Hepatocyte (in vitro differentiated cells): ENCODE results near the gene KDM2A. TPM values are rescaled to one million over a fixed set of nuclear protein-coding genes. Genes with fewer than 3 reads are reported as not detected.
A peak's percentile ranks its signal among the peaks of the same experiment; 100 is the strongest.
"Not testable (repeated sequence)": the region's sequence is repeated elsewhere in the genome, so short reads cannot be mapped to it uniquely, and the experiment has no call there.

Experiments used
- DNase-seq: peaks from one replicate; pipeline ENCODE4 v3.0.0-alpha.2; 2016; ENCODE audit warnings: low spot score
- H2AFZ ChIP-seq: fragments of 200-600 bp; sonication (generic); 2 replicates; pipeline ENCODE4 v1.6.0; 2016; ENCODE audit warnings: antibody characterized with exemption, mild to moderate bottlenecking
- H3K27ac ChIP-seq: fragments of 200-600 bp; sonication (generic); 2 replicates; pipeline ENCODE4 v1.5.1; 2016; ENCODE audit warnings: mild to moderate bottlenecking
- H3K27me3 ChIP-seq: fragments of 200-600 bp; sonication (generic); 2 replicates; pipeline ENCODE4 v1.6.1; 2016
- H3K36me3 ChIP-seq: fragments of 200-600 bp; sonication (generic); replicated peaks from 2 replicates; pipeline ENCODE4 v1.5.1; 2016; ENCODE audit warnings: low read depth; ENCODE audit not compliant: insufficient read depth
- H3K4me1 ChIP-seq: fragments of 200-600 bp; sonication (generic); 2 replicates; pipeline ENCODE4 v1.5.1; 2016; ENCODE audit warnings: mild to moderate bottlenecking, moderate library complexity; ENCODE audit not compliant: insufficient read depth
- H3K4me2 ChIP-seq: fragments of 200-600 bp; sonication (generic); 2 replicates; pipeline ENCODE4 v1.6.0; 2016
- H3K4me3 ChIP-seq: fragments of 200-600 bp; sonication (generic); 2 replicates; pipeline ENCODE4 v1.5.1; 2016; ENCODE audit warnings: mild to moderate bottlenecking
- H3K79me2 ChIP-seq: fragments of 200-600 bp; sonication (generic); 2 replicates; pipeline ENCODE4 v1.6.0; 2017; ENCODE audit warnings: mild to moderate bottlenecking
- H3K9me2 ChIP-seq: fragments of 200-600 bp; sonication (generic); replicated peaks from 2 replicates; pipeline ENCODE4 v1.6.0; 2017; ENCODE audit warnings: mild to moderate bottlenecking; ENCODE audit not compliant: insufficient read depth
- H3K9me3 ChIP-seq: fragments of 200-600 bp; sonication (generic); 2 replicates; pipeline ENCODE4 v1.5.1; 2016; ENCODE audit warnings: low read depth, mild to moderate bottlenecking
- H4K20me1 ChIP-seq: fragments of 200-600 bp; sonication (generic); 2 replicates; pipeline ENCODE4 v1.6.0; 2016; ENCODE audit warnings: mild to moderate bottlenecking; ENCODE audit not compliant: insufficient read depth, poor library complexity, severe bottlenecking
- EZH2 ChIP-seq: fragments of 200-600 bp; sonication (generic); IDR thresholded peaks from 2 replicates; pipeline ENCODE4 v1.6.1; 2016; ENCODE audit warnings: antibody characterized with exemption, mild to moderate bottlenecking, borderline replicate concordance
- EZH2phosphoT487 ChIP-seq: fragments of 200-600 bp; sonication (generic); IDR thresholded peaks from one replicate; pipeline ENCODE4 v1.6.1; 2018; ENCODE audit warnings: antibody characterized with exemption, mild to moderate bottlenecking, low read depth, moderate library complexity; ENCODE audit not compliant: unreplicated experiment, severe bottlenecking
- WGBS: methylation state at CpG from one replicate; pipeline ENCODE4 v1.1.6; 2016; ENCODE audit warnings: low lambda C conversion rate; ENCODE audit errors: missing lambda C conversion rate; 5-methylcytosine and 5-hydroxymethylcytosine counted together
- polyA plus RNA-seq: library from polyadenylated mRNA; unstranded; fragments of >200 nt; fragmentation: Nextera tagmentation; extraction: Ambion mirVana; gene quantifications from 2 replicates; pipeline ENCODE4 v1.2.1, GENCODE V29; 2016
- total RNA-seq: library from RNA; depleted of rRNA; stranded (reverse); fragments of >200 nt; gene quantifications from 2 replicates; pipeline ENCODE4 v1.2.3, GENCODE V29; 2014
- TF ChIP-seq, protein P1 (sequence below): fragments of 200-600 bp; sonication (generic); IDR thresholded peaks from 2 replicates; pipeline ENCODE4 v1.5.1; 2016; ENCODE audit warnings: antibody characterized with exemption, mild to moderate bottlenecking; ENCODE audit not compliant: poor library complexity

KDM2A gene
- total and polyA plus RNA-seq, 2 experiments from 2014 or later, result 18.7 to 51.2 TPM

DNA sequence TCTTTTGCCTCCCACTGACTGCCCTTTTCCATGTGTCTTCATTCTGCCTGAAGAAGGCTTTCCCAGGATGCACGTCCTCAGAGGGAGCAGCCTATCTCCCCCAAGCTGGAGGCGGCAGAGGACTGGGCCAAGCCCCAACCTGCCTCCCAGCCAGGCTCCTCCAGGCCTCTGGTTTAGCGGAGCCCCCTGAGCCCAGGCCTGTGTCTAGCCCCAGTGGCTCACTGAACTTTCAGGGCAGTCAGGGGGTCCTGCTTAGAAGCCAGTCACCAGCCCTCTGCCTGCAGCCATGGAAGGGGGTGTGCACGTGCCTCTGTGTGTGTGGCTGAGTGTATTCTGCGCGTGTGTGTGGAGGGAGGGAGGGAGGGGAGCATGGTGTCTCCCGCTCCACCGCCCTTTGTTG, 136.8 kb downstream of the KDM2A start:
- Histone ChIP-seq H4K20me1 (peaks cover 3% of the 10 kb centered on the region), H2AFZ (no peak overlapping the region), H3K36me3 (no peaks in the 10 kb centered on the region), H3K4me2 (no peak overlapping the region), H3K4me3 (no peak overlapping the region), H3K27ac (no peak overlapping the region), H3K27me3 (no peaks in the 10 kb centered on the region), H3K9me3 (no peaks in the 10 kb centered on the region), H3K9me2 (no peaks in the 10 kb centered on the region), H3K4me1 (peaks cover under 1% of the 10 kb centered on the region), H3K79me2 (no peaks in the 10 kb centered on the region)
- no peak for DNase-seq
- TF ChIP-seq EZH2, result no peak
- TF ChIP-seq, protein P1, sequence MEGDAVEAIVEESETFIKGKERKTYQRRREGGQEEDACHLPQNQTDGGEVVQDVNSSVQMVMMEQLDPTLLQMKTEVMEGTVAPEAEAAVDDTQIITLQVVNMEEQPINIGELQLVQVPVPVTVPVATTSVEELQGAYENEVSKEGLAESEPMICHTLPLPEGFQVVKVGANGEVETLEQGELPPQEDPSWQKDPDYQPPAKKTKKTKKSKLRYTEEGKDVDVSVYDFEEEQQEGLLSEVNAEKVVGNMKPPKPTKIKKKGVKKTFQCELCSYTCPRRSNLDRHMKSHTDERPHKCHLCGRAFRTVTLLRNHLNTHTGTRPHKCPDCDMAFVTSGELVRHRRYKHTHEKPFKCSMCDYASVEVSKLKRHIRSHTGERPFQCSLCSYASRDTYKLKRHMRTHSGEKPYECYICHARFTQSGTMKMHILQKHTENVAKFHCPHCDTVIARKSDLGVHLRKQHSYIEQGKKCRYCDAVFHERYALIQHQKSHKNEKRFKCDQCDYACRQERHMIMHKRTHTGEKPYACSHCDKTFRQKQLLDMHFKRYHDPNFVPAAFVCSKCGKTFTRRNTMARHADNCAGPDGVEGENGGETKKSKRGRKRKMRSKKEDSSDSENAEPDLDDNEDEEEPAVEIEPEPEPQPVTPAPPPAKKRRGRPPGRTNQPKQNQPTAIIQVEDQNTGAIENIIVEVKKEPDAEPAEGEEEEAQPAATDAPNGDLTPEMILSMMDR, result no peak
- no peak for TF ChIP-seq EZH2phosphoT487
- WGBS, result 95% methylated on average over 8 of the region's 8 CpGs

DNA sequence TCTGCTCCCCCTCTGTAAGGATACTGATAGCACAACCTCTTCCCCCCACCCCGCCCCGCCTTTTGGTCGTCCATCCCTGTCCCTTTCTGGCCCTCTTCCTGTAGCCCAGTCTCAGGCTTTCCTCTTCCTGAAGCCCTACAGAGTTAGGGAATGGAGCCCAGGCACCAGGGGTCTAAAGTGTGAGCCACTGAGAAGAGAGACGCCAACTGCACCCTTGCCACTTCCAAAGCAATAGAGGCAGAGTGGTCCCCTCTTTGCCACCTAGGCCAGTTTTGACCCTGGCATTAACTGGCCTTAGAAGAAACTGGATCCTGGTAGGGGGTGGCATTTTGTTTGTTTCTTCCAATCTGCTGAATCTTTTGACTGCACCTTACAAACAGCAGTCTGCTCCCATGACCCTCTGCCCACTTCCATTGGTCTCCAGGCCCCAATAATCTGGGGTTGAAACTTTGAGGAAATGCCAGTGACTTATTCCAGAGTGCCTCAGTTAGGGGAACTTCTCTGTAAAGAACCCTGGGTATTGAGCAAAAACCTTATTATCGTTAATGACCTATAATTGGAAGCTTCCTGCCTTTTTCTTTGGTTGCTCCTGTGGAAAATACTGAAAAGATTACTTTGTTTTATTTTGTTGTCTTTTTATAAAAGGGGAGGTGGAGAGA, 137.5 kb downstream of the KDM2A start:
- H4K20me1 ChIP-seq, result peaks cover 3% of the 10 kb centered on the region
- TF ChIP-seq EZH2 (no peak), EZH2phosphoT487 (no peak)
- TF ChIP-seq, protein P1, result no peak
- no peaks in the 10 kb centered on the region for H3K9me3 ChIP-seq
- no peaks in the 10 kb centered on the region for H3K9me2 ChIP-seq
- H3K4me3 ChIP-seq, result no peak overlapping the region
- no peaks in the 10 kb centered on the region for H3K27me3 ChIP-seq
- H3K4me2 ChIP-seq, result no peak overlapping the region
- DNase-seq, result no peak
- no peak overlapping the region for H3K27ac ChIP-seq
- no peaks in the 10 kb centered on the region for H3K79me2 ChIP-seq
- WGBS, result 90% methylated on average over 5 of the region's 5 CpGs
- no peaks in the 10 kb centered on the region for H3K36me3 ChIP-seq
- H3K4me1 ChIP-seq, result peaks cover 7% of the 10 kb centered on the region
- H2AFZ ChIP-seq, result no peak overlapping the region

DNA sequence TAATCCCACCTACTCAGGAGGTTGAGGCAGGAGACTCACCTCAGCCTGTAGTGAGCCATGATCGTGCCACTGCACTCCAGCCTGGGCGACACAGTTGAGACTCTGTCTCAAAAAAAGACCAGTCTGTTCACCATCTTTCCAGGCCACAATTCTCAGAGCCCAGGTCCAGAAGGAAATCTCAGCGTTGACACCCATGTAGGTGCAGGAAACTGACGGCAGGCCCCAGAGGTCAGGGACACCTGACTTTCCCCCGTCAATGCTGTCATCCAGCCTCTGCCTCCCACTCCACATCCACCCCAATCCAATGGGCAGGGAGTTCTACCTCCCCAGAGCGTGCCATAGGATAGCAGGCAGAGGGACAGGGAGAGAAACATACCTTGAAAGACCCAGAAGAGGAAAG, 141.3 kb downstream of the KDM2A start:
- H2AFZ ChIP-seq, result no peak overlapping the region
- no peaks in the 10 kb centered on the region for H3K27me3 ChIP-seq
- H3K4me1 ChIP-seq, result peaks cover 8% of the 10 kb centered on the region
- H3K4me3 ChIP-seq, result no peak overlapping the region
- no peak for DNase-seq
- WGBS, result 90% methylated on average over 6 of the region's 6 CpGs
- TF ChIP-seq EZH2 (no peak), EZH2phosphoT487 (no peak)
- TF ChIP-seq, protein P1, result no peak
- no peak overlapping the region for H3K4me2 ChIP-seq
- H4K20me1 ChIP-seq, result no peaks in the 10 kb centered on the region
- no peak overlapping the region for H3K27ac ChIP-seq
- H3K9me3 ChIP-seq, result no peaks in the 10 kb centered on the region
- H3K9me2 ChIP-seq, result no peaks in the 10 kb centered on the region
- no peaks in the 10 kb centered on the region for H3K36me3 ChIP-seq
- H3K79me2 ChIP-seq, result no peaks in the 10 kb centered on the region

DNA sequence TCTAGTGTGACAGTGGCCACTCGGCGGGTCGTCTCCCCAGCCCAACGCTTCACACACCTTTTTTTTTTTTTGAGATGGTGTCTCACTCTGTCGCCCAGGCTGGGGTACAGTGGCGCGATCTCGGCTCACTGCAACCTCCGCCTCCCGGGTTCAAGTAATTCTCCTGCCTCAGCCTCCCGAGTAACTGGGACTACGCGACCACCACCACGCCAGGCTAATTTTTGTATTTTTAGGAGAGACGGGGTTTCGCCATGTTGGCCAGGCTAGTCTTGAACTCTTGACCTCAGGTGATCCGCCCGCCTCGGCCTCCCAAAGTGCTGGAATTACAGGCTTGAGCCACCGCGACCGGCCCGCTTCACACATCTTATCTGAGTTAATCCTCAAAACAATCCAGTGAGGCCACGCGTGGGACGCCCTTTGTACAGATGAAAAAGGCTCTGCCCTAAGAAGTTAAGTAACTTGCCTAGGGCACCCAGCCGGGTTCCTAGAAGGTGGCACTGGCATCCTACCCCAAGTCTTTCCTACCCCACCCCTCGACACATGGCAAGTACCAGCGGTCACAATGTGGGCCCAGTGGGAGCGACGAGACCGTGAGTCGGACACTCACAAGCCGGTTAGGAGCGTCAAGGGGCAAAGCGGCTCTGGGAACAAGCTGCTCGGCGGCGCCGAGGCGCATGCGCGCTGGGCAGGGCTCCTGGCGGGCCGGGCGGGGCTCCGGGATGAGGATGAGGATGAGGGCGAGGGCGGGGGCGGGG, 142.0 kb downstream of the KDM2A start:
- peak overlapping the region; percentile 35 for H3K27ac ChIP-seq

More for the DNA sequence above, 142.0 kb downstream of the KDM2A start:
- not testable (repeated sequence) for H3K79me2 ChIP-seq, H3K4me3 ChIP-seq, H3K27me3 ChIP-seq, H3K36me3 ChIP-seq, H3K9me3 ChIP-seq, H3K9me2 ChIP-seq, H4K20me1 ChIP-seq
- Histone ChIP-seq H2AFZ (peak overlapping the region; percentile 57), H3K4me1 (peaks cover 11% of the 10 kb centered on the region), H3K4me2 (peak overlapping the region; percentile 90)
- 35% methylated on average over 46 of the region's 50 CpGs for WGBS
- peak; percentile 78 for DNase-seq
